HG03439 (cell line): Measurements from ENCODE around the gene LMF2.

Source experiments
- ATAC-seq: cut with Tn5 transposase; IDR thresholded peaks from one replicate; pipeline ENCODE4 v1.9.1; 2021; ENCODE audit warnings: mild to moderate bottlenecking, moderate library complexity; ENCODE audit not compliant: unreplicated experiment

The LMF2 gene

DNA sequence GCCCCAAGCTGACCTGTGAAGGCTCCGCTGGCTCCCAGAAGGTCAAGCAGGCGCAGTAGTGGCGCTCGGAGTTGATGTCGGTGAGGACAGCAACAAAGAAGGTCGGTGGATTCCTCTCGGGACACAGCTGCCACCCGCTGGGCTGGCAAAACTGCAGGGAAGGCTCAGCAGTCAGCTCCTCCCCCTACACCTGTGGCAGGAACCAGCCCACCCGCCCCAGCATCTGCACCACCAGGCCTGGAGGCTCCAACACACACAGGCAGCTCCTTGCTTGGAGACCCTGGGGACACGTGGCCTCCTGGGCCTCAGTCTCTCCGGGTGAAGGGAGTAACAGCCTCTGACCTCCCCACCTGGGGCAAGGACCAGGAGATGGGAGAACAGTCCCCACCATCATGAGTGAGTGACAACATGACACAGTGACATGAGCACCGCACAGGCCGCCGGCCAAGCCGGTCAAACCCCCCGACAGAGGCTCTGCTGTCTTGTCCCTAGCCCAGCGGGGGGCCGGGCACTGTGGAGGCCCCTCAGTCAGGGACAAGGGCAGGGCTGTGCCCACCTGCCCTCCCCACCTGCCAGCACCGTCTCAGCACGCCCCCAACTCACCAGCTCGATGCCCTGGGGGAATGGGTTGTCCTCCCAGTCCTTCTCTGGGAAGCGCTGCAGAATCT is 39.6 kb downstream of the LMF2 start:
- ATAC-seq, result no peak

DNA sequence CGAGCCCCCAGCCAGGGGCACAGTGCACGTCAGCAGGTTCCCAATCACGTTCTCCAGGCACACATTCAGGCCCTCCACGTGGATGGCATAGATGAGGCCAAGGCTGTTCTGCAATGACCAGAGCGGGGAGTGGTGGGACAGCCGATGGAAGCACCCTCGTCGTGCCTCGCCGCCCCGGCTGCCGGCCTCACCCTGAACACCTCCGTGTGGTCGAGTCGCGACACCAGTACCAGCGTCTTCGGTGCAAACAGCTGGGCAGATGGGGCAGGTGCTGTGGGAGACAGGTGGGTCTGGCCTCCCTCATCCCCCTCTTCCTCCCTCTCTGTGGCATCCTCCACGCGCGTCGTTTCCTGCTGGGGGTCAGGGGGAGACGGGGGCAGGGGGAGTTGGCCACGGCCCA is 40.2 kb downstream of the LMF2 start:
- ATAC-seq, result no peak

DNA sequence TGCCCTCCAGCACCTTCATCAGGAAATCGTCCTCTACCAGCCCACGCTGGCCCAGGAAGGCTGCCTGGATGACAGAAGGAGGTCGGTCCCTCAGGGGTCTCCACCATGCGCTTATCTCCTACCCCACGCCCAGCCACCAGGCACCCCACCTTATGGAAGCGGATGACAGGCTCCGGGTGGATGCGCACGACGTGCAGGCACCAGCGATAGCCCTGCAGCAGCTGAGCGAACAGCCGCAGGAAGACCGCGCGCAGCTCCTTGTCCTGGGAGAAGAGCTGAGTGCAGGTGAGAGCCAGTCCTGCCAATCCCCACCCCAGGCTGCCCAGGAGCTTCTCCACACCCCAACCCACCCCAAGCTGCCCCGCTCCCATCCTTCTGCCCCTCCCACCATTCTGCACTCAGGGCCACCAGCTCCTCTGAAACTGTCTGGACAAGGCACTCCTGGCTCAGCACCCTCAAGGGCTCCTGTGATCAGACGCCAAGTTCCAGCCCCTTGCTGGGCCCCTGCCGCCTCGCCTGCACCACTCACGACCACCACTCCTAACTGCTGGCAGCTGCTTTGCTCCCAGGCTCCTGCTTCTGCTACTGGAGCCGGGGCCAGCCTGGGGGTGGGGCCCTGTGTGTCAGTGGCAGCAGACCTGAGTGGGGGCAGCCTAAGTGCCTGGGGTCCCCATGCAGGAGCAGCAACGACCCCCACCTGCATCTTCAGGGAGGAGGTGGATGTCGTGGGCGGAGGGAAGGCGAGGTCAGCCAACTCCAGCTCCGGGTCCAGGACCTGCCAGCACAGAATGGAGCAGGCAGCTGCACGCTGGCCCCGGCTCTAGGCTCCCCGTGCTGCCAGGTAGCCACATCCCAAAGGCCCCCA is 42.2 kb downstream of the LMF2 start:
- ATAC-seq, result no peak

DNA sequence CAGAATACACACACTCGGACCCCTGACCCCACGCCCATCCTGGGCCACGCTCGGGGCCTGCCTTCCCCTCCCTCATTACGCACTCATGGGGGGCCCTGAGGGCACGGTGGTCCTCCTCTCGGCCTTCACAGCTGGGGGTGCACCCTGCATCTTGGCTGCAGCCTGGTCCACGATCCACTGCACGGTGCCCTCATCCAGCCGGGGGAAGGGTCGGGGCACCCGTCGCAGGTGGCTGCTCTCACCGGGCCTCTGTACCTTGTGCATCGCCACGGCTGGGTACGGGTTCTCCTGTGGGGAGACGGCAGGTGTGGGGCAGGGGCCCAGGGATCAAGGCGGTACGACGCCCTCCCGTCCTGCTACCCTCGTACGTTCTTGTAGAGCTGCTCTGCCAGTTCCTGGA is 43.1 kb downstream of the LMF2 start:
- ATAC-seq, result no peak

DNA sequence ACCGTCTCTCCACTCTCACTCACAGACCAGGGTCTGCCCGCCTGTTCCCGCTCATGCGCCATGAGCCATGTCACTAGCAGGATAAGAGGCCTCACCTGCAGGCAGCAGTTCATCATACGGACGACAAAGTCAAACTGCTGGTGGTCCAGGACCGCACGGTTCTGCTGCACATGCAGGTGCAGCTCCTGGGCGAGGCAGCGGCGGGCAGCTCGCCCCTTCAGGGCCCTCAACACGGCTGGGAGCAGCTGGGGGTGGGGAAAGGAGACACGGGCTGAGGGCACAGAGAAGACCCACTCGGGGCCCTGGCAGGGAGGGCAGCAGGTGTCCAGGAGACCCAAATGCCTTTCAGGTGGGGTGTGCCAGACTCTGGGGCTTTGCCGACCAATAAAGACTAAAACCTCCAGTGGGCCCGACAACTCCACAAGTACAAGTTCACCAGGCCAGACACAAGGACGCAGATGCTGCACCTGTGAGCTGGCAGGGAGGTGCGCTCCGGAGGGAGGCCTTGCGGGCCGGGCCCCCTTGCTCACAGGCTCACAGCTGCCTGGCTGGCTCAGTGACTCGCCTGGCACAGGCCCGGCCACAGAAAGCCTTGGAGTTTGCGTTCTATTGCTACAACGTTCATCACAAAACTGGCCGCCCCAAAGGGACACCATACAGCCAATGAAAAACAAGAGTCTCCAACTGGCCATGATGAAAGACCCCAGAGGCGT is 44.2 kb downstream of the LMF2 start:
- no peak for ATAC-seq

DNA sequence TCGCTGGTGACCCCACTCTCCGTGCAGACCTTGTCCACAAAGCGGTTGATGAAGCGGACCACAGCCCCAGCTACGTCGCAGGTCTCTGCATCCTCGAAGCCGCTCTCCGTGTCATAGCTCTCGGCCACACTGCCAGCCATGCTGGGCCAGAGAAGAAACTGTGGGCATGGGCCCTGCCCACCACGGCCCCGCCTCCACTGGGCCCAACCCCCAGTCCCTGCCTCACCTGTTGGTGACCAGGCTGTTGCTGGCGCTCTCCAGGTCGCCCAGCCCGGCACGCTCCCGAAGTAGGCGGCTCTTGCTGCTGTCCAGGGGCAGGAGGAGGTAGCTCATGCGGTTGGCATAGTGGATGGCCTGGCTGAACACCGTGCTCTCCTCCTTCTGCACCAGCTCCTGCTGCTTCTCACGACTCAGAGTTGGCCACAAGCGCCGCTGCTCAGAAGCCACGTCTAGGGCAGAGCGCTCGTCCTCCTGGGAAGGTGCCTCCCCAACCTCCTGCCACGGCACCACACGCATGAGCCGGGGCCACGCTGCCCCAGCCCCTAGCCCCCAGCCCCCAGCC is 45.4 kb downstream of the LMF2 start:
- ATAC-seq, result no peak

DNA sequence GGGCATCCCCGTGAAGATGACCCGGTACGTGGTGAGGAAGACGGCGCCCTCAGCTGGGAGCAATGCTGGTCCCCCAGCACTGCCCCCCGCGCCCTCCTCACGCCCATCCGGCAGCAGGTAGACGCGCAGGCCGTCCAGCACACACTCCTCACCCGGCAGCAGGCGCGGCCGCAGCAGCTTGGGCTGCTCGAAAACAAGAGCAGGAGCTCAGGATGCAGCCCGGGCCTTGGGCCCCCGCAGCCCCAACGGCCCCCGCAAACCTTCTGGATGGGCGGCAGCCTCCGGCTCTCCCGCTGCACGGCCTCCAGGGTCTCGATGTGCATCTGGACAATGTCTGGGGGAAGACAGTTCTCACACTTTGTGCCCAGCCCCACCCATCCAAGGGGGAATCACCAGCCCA is 46.0 kb downstream of the LMF2 start:
- ATAC-seq, result no peak

DNA sequence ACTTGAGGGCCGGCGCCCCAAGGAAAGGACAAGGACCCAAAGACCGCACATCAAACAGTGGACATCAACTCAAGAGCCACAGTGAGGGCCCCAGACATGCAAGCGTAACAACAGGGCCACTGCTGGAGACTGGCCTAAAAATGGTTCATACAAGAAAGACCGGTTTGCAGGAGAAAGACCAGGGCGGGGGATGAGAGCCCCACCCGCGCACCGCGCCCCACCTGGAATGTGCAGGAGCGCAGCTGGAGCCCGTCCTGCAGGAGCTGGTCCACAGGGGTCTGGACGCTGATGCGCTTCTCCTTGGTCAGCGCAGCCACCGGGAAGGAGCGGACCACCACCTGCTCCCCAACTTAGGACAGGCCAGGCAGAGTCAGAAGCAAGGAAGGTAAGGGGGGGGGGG is 46.6 kb downstream of the LMF2 start:
- ATAC-seq, result no peak

DNA sequence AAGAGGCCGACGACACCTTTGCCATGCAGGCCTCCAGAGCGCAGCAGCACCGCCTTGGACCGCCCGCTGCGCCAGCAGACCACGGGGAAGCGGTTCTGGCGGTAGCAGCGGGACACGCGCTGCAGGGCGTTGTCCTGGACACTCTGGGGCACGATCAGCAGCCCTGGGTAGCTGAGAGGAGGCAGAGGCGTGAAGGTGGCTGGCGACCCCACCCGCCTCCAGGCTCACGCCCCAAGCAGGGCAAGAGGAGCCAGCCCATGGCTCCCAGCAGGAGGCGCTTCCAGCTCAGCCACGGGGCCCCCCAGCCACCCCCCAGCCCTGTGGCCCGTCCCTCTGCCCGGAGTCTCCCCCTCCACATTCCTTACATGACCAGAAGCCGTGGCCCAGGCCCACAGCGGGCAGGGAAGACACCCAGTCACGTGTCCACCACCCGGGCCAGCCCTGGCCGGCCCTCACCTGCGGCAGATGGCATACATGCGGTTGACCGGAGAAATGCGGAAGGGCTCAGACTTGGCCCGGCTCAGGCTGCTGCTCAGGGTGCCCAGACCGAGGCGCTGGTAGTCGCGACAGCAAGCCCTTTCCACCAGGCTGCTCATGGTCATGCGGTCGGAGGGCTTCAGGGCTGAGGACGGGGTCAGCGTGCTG is 47.9 kb downstream of the LMF2 start:
- ATAC-seq, result no peak

DNA sequence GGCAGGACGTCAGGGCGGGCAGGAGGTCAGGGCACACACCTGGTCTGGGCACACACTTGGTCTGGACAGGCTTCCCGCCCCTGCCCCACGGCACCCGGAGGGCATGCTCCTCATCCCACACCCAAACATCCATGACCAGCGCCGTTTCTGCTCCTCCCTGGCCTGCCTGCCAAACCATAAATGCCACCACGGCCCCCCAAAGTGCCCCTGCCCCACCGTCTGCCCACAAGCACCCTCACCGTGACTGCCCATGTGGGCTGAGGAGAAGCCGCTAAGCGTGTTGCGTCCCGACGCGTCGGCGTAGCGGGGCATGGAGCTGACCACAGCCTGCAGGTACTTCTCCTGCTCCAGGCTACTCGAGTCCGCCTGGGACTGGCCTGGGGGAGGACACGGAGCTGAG is 48.5 kb downstream of the LMF2 start:
- ATAC-seq, result no peak

DNA sequence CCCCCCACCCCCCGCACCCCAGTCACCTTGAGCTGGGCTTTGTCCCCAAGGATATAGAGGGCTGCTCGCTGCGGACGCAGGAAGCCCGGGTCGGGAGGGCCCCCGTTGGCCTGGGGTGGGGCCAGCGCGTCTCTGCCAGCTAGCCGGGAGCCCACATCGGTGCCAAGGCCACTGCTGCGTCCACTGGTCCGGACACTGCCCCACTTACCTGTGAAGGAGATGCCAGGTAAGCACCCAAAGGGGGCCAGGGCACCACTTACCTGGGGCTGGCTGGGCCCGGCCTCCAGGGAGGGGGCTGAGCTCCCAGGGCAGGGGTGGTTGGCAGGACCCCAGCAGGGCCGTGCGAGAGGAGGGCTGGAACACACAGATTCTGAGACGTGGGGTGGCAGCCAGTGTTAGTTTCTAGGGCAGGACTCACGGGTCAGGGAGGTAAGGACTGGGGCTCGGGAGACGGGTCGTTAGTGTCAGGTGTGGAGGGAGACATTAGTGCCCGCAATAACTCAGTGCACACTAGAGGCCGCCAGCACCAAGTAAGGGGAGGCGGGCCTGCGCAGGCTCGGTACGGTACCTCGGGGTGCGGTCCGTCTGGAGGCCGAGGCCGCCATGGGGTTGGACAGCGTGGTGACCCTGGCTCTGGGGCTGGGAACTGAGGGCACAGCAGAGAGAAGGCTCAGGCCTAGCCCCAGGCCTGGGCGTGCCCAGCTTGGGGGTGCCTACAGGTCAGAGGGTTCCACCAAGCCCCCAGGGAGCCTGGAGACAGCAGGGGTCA is 50.9 kb downstream of the LMF2 start:
- ATAC-seq, result no peak

DNA sequence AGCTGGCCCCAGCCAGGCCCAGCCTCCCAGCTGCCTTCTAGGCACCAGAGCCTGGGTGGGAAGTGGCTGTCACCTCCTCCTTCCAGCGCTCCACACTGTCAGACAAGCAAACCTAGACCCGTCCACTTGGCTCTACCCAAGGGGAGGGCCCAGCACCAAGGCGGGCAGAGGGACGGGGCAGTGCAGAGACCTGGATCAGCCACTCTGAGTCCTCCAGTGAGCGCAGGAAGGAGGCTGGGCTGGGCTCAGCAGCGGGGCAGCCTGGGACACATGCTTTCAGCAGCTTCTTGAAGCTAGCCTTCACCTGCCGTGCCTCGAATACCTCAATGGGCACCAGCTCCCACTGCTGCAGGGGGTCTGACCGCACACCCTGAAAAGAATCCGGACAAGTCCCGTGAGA is 51.5 kb downstream of the LMF2 start:
- ATAC-seq, result no peak

DNA sequence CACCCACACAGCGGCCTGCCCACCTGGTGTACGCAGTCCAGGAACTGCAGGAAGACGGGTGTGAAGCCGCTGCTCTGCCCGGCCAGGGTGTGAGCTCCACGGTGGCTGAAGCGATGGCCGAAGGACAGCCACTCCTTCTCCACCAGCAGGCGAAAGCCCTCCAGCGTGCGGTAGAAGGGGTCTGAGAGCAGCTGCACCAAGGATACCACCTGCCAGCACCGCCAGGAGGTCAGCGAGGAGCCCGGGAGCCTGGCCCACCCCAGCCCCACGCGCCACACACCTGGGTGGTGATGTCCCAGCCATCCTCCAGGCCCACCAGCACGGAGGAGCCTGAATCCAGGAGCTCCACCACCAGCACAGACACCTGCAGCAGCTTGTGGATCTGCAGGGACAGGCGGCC is 52.3 kb downstream of the LMF2 start:
- no peak for ATAC-seq

DNA sequence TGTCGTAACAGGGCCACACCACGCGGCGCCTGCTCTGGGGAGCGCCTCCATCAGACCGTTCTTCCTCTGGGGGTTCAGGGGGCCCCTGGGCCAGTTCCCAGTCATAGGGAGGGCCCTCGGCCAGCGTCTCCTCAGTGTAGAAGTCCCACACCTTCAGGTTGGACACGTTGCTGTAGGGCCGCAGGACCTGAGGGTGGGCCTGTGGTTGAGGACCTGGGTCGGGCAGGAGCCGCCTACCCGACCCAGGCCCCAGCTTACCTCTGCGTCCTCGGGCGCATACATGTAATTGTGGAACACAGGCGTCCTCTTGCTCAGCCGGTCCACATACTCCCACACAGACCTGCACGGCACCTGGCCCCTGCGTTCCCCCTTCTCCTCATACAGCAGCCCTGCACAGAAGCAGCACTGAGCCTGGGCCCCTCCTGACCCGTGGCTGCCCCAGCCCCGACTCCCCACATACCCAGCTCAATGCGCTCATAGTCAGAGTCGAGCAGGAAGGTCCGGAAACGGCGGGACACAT is 52.9 kb downstream of the LMF2 start:
- ATAC-seq, result no peak
